ENCODE data around the gene CSNK1G3.

GRCh38 chr5:123538670-123539459, 26.9 kb downstream of the CSNK1G3 start:
- TF ChIP-seq CTCF (IDR thresholded peaks at IDR 0.05; ENCODE audit: low read length), result no peak
- TF ChIP-seq EZH2 (IDR thresholded peaks at IDR 0.05; ENCODE audit: borderline replicate concordance, low read length), result no peak
